HG02852 (cell line): ENCODE measurements around the gene PMEPA1.

Experiments used
- ATAC-seq: cut with Tn5 transposase; IDR thresholded peaks from one replicate; pipeline ENCODE4 v1.9.1; 2021; ENCODE audit warnings: mild to moderate bottlenecking, moderate library complexity; ENCODE audit not compliant: unreplicated experiment

PMEPA1 gene

GRCh38 chr20:57612916-57613315, 96.9 kb downstream of the PMEPA1 start:
- no peak for ATAC-seq

GRCh38 chr20:57612436-57612835, 97.4 kb downstream of the PMEPA1 start:
- no peak for ATAC-seq

- ATAC-seq = no peak
Observed at GRCh38 chr20:57611586-57612311, 98.1 kb downstream of the PMEPA1 start.

GRCh38 chr20:57610261-57610952, 99.4 kb downstream of the PMEPA1 start:
- ATAC-seq = no peak

- ATAC-seq = no peak
Observed at GRCh38 chr20:57609842-57610167, 100.0 kb downstream of the PMEPA1 start.

- ATAC-seq = no peak
Observed at GRCh38 chr20:57609086-57609841, 100.6 kb downstream of the PMEPA1 start.

- ATAC-seq = no peak
Observed at GRCh38 chr20:57608516-57608915, 101.3 kb downstream of the PMEPA1 start.

- no peak for ATAC-seq
Observed at GRCh38 chr20:57605878-57606277, 103.9 kb downstream of the PMEPA1 start.

- ATAC-seq = no peak
Observed at GRCh38 chr20:57605045-57605444, 104.8 kb downstream of the PMEPA1 start.

- ATAC-seq = no peak
Observed at GRCh38 chr20:57603120-57603519, 106.7 kb downstream of the PMEPA1 start.

GRCh38 chr20:57601737-57602136, 108.1 kb downstream of the PMEPA1 start:
- ATAC-seq = no peak

- no peak for ATAC-seq
Observed at GRCh38 chr20:57601211-57601570, 108.6 kb downstream of the PMEPA1 start.

- no peak for ATAC-seq
Observed at GRCh38 chr20:57600320-57601210, 109.2 kb downstream of the PMEPA1 start.

- no peak for ATAC-seq
Observed at GRCh38 chr20:57598491-57598890, 111.3 kb downstream of the PMEPA1 start.
